K562 (cell line): ENCODE data around the gene HDAC3.

Source experiments
- CTCF ChIP-seq, 3 experiments: IDR thresholded peaks in 2 of 3; conservative IDR thresholded peaks in 1 of 3; 2 replicates each; pipeline ENCODE4 v1.5.1; 2011 to 2012; ENCODE audit warnings: low read length in 3 of 3, mild to moderate bottlenecking in 3 of 3, control low read depth in 2 of 3, improper control_type of control experiment in 1 of 3, inconsistent platforms in 1 of 3, low read depth in 1 of 3, mixed read lengths in 1 of 3, moderate library complexity in 1 of 3; ENCODE audit not compliant: insufficient read depth in 2 of 3
- ELF4 ChIP-seq: fragments of 450-650 bp; formaldehyde crosslinking; IDR thresholded peaks from 2 replicates; pipeline ENCODE4 v1.4.0; 2022; ENCODE audit warnings: missing genetic modification characterization
- GABPA ChIP-seq: fragments of 200-800 bp; sonication (Bioruptor generic); conservative IDR thresholded peaks from 2 replicates; pipeline ENCODE4 v1.6.1; 2016; ENCODE audit warnings: low read depth, missing genetic modification characterization, missing compliant biosample characterization
- POLR2A ChIP-seq: fragments of 450-650 bp; conservative IDR thresholded peaks from 2 replicates; pipeline ENCODE4 v1.6.1; 2016
- POLR2AphosphoS2 ChIP-seq: IDR thresholded peaks from 2 replicates; pipeline ENCODE4 v1.6.1; 2012; ENCODE audit warnings: low read length, improper control_type of control experiment
- POLR2AphosphoS5 ChIP-seq: IDR thresholded peaks from 2 replicates; pipeline ENCODE4 v1.6.1; 2011; ENCODE audit warnings: mild to moderate bottlenecking, low read depth, low read length, moderate library complexity; ENCODE audit not compliant: control insufficient read depth, insufficient read depth
- SP1 ChIP-seq: sonication (generic); formaldehyde crosslinking; IDR thresholded peaks from 2 replicates; pipeline ENCODE4 v1.8.1; 2022; ENCODE audit warnings: mild to moderate bottlenecking, missing genetic modification reagents
- TEAD1 ChIP-seq, 2 experiments: fragments of 450-650 bp in 1 of 2; sonication (generic) in 1 of 2; formaldehyde crosslinking; IDR thresholded peaks; 2 replicates each; pipeline versions ENCODE4 v1.4.0 to v1.8.0; 2020 to 2022; ENCODE audit warnings: mild to moderate bottlenecking in 2 of 2, missing genetic modification reagents in 1 of 2
- ZBTB1 ChIP-seq: sonication (generic); formaldehyde crosslinking; IDR thresholded peaks from 2 replicates; pipeline ENCODE4 v1.8.1; 2023; ENCODE audit warnings: missing genetic modification reagents, low read depth, mild to moderate bottlenecking, borderline replicate concordance
- ZSCAN29 ChIP-seq: fragments of 450-650 bp; IDR thresholded peaks from 2 replicates; pipeline ENCODE4 v1.6.1; 2017
- TF ChIP-seq, protein P1 (sequence below), 2 experiments: fragments of 450-650 bp; conservative IDR thresholded peaks; 2 replicates each; pipeline ENCODE4 v1.6.1; 2017; ENCODE audit warnings: mild to moderate bottlenecking in 2 of 2, moderate library complexity in 2 of 2
- TF ChIP-seq, protein P2 (sequence below): sonication (generic); formaldehyde crosslinking; IDR thresholded peaks from 2 replicates; pipeline ENCODE4 v1.5.0; 2020; ENCODE audit warnings: missing genetic modification reagents

GRCh38 chr5:141654298-141654697 lies 17.6 kb upstream of the HDAC3 start:
- TF ChIP-seq, protein P1, sequence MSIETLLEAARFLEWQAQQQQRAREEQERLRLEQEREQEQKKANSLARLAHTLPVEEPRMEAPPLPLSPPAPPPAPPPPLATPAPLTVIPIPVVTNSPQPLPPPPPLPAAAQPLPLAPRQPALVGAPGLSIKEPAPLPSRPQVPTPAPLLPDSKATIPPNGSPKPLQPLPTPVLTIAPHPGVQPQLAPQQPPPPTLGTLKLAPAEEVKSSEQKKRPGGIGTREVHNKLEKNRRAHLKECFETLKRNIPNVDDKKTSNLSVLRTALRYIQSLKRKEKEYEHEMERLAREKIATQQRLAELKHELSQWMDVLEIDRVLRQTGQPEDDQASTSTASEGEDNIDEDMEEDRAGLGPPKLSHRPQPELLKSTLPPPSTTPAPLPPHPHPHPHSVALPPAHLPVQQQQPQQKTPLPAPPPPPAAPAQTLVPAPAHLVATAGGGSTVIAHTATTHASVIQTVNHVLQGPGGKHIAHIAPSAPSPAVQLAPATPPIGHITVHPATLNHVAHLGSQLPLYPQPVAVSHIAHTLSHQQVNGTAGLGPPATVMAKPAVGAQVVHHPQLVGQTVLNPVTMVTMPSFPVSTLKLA (conservative IDR thresholded peaks at IDR 0.05), result no peak
- TF ChIP-seq TEAD1 (CRISPR knock-in tag; IDR thresholded peaks at IDR 0.05) (no peak), GABPA (no peak), POLR2AphosphoS2 (no peak), POLR2AphosphoS5 (no peak), CTCF (IDR thresholded peaks at IDR 0.05 in 2 of 3, conservative IDR thresholded peaks at IDR 0.05 in 1 of 3; ENCODE audit: insufficient read depth in 2 of 3, low read depth in 1 of 3, low read length in 3 of 3) (no peak), SP1 (CRISPR knock-in tag) (no peak), ZBTB1 (CRISPR knock-in tag) (no peak), ELF4 (CRISPR knock-in tag) (no peak), ZSCAN29 (no peak), POLR2A (no peak)
- TF ChIP-seq, protein P2, sequence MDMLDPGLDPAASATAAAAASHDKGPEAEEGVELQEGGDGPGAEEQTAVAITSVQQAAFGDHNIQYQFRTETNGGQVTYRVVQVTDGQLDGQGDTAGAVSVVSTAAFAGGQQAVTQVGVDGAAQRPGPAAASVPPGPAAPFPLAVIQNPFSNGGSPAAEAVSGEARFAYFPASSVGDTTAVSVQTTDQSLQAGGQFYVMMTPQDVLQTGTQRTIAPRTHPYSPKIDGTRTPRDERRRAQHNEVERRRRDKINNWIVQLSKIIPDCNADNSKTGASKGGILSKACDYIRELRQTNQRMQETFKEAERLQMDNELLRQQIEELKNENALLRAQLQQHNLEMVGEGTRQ (CRISPR knock-in tag), result no peak
